ENCODE results near the gene GALNT18.

Gene GALNT18

DNA sequence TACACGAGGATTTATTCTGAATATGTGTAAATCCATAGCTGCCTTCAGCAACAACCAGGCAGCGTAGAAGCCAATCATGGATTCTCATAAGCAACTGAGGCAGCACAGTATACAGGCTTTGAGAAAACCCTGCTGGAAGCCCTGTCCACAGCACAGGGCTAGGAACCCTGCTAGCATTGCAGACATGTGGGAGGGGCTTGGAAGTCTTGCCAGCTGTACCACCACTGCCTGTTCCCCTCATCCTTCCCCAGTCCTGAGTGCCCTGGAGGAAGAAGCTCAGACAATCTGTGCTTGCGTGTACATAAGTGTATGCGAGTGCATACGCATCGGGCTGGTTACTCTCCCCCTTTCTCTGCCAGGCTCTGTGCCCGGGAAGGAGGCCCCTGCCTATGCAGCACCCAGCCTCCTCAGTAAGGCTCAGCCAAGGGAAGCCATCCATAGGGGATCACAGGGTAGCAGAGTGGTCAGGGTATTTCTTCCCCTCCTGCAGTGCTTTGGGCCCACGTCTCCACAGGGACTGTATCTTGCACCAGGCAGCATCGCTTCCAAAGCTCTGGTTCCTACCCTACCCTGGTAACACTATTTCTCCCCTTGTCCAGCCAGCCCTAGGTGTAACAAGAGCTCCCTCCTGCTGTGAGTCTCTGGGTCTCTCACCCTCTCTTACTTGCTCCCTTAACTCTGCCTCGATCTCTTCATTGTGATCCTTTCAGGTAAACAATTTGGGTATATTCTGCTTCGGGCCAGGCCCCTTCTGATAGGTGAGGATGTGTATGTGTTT is 90.5 kb downstream of the GALNT18 start:
- no peak for DNase-seq (ENCODE audit: low spot score)

DNA sequence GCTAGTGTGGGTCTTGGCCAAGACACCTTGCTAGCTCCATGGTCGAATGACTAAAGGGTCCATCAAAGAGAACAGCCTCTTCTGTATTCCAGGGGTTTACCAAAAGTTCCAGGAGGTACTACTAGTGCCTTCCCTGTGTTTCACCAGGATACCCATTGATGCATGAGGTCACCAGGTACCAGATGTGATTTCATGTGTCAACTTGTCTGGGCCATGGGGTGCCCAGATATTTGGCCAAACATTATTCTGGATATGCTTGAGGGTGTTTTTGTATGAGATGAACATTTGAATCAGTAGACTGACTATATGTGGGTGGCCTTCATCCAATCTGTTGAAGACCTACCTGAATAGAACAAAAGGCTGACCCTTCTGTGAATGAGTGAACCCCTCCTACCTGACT is 92.8 kb downstream of the GALNT18 start:
- DNase-seq (ENCODE audit: low spot score) = no peak

DNA sequence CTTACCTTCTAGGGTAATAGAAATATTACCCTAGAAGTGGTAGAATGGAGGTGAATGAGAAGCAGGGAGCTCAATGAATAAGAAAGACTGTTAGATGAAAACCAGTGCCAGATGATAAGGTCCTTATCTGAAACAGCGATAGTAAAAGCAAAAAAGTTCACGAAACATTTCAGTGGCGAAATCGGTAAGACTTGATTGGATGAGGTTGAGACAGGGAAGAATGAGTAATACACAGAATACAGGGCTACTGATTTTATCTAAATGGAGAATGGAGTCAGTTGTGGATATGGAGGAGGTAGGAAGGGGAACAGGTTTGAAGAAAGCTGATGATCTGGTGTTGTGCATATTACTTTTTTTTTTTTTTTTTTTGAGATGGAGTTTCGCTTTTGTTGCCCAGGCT is 96.5 kb downstream of the GALNT18 start:
- no peak for DNase-seq (ENCODE audit: low spot score)

GRCh38 chr11:11524436-11525061 is 97.3 kb downstream of the GALNT18 start:
- DNase-seq (ENCODE audit: low spot score) = no peak

DNA sequence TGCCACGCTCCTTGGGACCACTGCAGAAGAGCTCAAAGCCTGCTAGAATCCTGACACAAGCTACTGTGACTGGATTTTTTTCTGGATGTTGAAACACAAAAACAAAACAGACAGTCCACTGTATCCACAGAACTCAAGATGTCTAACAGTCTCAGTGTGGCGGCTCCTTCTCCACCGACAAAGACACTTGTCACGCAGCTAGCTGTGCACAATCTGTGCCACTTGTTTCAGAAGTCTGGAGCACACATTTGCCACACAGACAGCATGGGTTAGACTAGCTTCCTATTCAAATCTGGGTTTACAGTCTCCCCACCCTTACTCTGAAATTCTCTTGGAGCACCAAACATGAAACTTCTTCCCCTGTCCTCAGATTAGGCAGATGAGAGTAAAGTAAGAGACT is 99.2 kb downstream of the GALNT18 start:
- no peak for DNase-seq (ENCODE audit: low spot score)

DNA sequence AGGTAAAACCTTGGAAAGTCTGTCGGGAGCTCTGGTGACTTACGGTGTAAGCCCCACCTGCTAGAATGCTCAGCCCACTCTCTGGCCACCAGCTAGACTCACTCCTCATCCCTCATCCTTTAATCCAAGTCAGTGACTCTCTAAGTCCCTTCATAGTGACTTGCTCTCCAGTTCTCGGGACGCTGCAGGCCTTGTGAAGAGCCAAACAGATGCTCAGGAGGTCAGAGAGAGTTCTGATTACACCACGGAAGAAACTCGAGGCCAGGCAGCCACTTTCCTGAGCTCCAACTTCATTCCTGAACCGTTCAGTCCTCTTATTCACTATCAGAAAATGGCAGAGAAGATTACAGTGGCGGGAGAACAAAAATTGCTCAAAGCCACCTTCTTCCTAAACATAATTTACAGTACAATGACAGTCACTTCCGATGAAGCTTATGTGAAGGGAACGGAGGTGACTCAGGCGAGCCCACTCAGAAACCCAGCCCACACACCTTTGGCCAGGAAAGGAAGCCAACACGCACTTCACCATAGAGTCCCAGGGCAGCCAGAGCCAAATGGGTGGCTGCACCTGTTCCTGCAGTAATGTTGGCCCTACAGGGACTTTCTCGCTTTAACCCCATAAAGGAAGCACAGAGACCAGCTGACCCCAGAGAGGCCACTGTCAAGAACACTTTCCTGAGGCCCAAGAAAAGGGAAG is 100.4 kb downstream of the GALNT18 start:
- DNase-seq (ENCODE audit: low spot score) = no peak

GRCh38 chr11:11520231-11521015 is 101.4 kb downstream of the GALNT18 start:
- no peak for DNase-seq (ENCODE audit: low spot score)

DNA sequence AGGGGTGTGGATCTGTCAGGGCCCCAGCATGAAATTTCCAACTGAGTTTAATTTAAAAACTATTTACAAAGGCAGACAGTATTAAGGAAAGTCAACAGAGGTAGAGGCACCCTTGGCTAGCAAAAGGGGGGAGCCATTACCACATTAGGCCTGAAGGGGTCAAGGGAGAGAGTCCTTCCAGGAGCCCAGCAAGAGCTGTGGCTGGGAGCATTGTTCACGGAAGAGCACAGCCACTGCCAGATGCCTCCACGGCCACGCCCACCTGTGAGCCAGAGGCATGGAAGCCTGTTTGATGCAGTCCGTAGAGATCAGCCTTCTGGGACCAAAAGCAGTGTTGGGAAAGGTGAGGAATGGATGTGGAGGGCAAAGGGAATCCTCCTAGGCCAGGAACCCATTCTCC is 102.6 kb downstream of the GALNT18 start:
- no peak for DNase-seq (ENCODE audit: low spot score)

- DNase-seq (ENCODE audit: low spot score) = no peak
These were observed 107.6 kb downstream of the GALNT18 start for GRCh38 chr11:11514246-11514645.

DNA sequence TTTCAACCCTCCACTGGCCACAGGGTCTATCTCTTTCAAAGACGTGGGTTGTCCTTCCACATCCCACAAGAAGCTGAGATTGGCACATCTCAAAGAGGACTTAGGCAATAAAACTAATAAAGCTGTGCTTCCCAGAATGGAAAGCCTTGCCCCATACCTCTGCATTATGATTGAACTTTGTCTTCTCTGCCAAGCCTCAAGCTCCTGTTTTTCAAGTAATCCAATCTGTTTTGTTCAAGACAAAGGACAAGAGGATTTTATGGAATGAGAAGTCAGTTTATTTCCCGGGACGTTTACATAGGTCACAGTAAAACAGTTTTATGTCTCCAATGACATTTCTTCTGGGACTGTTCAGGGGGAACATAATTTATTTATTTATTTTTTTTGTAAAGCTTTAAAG is 108.4 kb downstream of the GALNT18 start:
- no peak for DNase-seq (ENCODE audit: low spot score)

- no peak for DNase-seq (ENCODE audit: low spot score)
These were observed 108.9 kb downstream of the GALNT18 start for GRCh38 chr11:11512929-11513328.

DNA sequence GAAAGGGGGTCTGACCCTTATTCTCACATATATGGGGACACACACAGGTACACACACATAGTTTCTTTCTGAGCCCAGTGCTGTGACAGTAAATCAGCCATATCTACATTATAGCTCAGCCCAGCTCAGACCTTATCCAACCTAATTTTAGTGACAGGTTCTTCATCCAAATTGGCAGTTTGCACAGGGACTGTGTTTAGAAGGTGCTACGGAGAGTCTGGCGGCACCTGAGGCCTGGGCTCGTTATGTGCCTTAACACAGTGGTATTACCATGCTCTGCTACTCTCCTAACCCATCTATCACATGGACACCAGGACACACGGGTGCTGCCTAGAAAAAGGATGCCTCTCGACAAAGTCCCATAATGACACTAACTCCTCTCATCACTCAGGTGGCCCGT is 109.3 kb downstream of the GALNT18 start:
- DNase-seq (ENCODE audit: low spot score) = no peak

DNA sequence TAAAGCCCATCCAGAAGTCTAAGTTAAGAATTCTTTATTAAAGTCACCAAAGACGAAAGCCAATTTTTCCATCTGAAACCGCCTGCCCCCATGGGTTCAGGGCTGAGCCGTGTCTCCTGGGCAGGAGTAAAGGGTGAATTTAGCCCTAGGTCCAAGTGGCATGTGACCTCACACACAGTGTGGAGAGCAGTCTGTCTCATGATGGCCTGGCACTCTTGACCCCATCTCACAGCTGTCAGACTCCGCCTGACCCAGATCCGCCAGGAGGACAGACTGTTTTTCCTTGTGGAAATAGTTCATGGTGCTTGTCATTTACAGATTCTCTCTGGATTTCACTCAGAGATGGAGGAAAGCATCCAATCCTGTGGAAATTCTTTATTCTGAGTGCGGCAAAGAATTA is 109.7 kb downstream of the GALNT18 start:
- DNase-seq (ENCODE audit: low spot score) = no peak

GRCh38 chr11:11510939-11511338 is 110.9 kb downstream of the GALNT18 start:
- no peak for DNase-seq (ENCODE audit: low spot score)

- DNase-seq (ENCODE audit: low spot score) = no peak
These were observed 116.1 kb downstream of the GALNT18 start for GRCh38 chr11:11505692-11506091.

DNA sequence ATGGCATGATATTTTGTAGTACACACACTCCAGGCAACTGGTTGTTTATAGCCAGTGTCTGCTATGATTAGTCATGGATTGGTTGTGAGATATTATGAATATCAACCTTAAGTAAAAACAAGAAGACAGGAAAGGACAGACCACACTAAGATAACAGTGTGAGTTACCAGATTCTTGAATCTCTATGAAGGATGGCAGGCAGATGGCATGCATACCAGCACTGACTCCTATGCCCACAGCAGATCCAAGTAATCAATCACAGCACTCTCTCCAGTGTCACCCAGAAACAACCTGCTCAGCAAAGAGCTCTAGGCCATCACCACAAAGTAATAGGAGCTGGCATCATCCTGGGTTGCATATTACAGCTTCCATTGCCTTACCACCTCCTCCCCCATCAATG is 116.6 kb downstream of the GALNT18 start:
- no peak for DNase-seq (ENCODE audit: low spot score)

DNA sequence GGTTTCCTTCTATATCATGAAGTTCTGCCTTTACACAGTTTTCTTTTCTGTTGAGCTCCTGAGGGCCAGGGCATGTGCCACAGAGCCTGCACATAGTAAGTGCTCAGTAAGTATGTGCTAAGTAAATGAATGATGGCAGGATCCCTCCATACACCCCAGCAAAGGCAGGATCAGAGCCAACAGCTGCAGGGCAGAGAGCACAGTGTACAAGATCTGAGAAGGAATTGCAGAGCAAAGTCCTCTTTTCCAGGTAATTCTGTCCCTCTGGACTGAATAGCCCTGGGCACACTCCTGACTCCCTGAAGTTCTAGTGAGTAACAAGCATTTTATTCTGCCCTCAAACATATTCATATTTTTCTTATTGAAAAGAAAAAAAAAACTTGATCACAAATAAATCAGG is 117.7 kb downstream of the GALNT18 start:
- DNase-seq (ENCODE audit: low spot score) = no peak

DNA sequence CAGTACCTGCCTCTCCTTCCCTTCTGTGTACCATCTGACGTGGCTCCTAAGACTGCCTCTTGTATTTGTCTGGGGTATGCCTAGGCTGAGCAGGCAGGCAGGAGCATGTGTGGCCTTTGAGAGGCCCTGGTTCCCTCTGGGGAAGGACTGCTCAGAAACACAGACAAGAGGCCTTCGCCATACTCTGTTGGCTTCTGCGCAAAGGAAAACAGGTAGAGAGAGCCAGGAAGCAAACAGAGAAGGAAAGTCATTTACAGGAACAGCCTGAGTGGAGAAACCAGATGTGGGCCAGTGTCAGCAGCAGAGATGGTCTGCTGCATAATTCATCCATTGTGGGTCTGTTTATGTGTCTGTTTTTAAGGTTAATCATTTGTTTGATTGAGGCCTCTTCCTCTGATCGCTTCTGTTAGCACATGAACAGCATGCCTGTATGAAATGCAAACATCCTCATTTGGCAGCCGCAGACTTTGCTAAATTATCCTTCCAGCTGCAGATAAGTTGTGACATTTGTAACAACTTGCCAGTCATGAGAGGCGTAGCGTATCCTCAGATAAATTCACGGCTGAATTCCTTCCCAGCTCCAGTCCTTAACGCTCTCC is 119.4 kb downstream of the GALNT18 start:
- no peak for DNase-seq (ENCODE audit: low spot score)

DNA sequence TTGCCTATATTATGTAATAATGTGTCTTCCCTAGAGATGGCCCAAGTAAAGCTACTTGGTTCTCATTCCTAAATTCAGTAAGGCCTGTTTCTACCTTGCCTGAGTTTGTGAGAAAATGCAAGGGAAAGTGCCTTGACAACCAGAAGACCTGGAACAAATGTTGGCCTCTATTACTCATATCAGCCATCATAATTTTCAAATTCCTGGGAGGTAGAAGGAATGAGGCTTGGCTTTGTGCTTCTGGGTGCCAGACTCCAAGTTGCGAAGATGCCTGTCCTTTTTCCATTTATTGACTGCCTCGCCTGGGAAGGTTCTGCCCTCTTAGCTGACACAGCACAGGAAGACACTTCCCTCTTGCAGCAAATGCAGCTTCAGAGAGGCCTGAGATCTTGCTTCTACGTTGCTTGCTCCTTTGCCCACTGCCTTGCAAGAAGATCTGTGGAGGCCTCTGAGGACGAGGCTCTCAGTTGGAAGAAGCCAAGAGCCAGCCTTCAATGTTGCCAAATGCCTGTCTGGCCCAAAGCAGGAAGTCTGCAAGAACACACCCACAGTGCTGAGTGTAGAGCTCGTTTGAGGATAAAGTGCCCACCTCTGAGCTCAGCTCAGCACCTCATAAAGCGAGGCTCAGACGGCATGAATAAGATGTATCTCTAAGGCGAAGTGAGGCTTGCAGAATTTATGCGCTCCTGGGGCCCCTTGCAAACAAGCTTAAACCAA is 120.1 kb downstream of the GALNT18 start:
- DNase-seq (ENCODE audit: low spot score) = no peak

DNA sequence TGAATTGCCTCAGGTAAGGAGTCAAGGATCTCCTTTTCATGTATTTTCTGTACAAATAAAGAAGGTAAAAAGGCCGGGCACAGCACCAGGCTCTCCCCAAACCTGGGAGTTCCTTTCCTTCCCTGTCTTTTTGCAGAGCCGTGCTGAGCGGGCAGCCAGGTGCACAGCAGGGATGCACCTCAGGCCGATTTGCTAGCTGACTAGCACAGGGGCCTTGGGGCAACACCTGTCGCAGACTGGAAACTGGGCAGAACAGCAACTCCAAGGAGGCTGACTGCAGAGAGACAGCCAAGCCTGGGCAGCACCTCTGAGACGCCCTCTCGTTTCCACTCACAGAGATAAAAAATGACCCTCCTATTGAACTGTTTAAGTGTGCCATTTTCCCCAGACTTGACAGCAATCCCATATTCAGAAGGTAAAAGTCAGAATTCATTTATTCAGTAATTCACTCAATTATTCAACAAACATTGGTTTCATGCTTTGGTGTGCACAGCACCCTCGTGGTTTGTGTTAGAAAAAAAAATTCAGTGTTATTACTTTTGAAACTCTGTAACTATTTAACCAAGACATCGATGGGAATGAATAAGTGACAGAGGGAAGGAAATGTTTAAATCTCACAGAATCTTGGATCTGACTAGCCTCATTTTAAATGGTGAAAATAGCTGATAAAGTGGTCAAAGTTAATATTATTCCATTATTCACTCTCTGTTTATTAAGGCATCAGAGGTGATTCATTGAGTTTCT is 120.9 kb downstream of the GALNT18 start:
- DNase-seq (ENCODE audit: low spot score) = no peak

- DNase-seq (ENCODE audit: low spot score) = no peak
These were observed 122.5 kb downstream of the GALNT18 start for GRCh38 chr11:11499300-11499699.

All from germinal center (tissue), 1 donor.